Gastrocnemius medialis (tissue), 4 donors: ENCODE data around the gene KNDC1.

Experiments
- POLR2A ChIP-seq, 2 donors: fragments of 450-650 bp; IDR thresholded peaks; one replicate each; pipeline ENCODE4 v1.6.1; 2017; ENCODE audit warnings: antibody characterized with exemption in 2 of 2, mild to moderate bottlenecking in 2 of 2, moderate library complexity in 2 of 2
- TF ChIP-seq, protein P1 (sequence below), 5 experiments: fragments of 450-650 bp in 3 of 5; fragments of 200-600 bp in 2 of 5; sonication (generic) in 2 of 5; IDR thresholded peaks in 4 of 5; conservative IDR thresholded peaks in 1 of 5; 1 replicate in 4 of 5; 2 replicates in 1 of 5; pipeline ENCODE4 v1.5.1; 2016 to 2019; ENCODE audit warnings: antibody characterized with exemption in 5 of 5, mild to moderate bottlenecking in 3 of 5, moderate library complexity in 3 of 5

DNA sequence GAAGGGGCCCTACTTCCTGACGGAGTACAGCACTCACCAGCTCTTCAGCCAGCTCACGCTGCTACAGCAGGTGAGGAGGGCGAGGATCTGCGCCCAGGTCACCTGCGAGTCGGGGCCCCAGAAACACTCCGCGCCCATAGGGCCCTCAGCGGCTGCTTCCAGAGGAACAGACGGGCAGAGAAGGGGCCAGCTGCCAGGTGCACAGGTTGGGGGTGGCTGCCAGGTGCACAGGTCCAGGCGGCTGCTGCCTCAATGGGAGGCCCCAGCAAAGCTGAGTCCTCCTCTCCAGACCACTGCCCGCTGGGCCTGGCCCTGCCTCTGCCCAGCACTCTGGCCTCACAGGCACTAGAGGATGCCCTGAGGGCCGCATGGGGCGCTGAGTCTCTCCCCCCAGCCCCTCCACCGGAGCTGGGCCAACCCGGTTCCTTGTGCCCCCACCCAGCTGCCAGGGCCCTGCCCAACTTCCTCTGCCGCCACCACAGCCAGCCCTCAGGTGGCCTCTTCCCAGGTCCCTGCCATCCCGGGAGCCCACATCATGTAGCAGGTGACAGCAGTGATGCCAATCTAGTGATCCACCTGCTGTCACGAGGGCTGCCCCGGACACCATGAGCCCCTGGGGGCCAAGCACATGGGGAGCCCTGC, 53.0 kb downstream of the KNDC1 start:
- TF ChIP-seq, protein P1, sequence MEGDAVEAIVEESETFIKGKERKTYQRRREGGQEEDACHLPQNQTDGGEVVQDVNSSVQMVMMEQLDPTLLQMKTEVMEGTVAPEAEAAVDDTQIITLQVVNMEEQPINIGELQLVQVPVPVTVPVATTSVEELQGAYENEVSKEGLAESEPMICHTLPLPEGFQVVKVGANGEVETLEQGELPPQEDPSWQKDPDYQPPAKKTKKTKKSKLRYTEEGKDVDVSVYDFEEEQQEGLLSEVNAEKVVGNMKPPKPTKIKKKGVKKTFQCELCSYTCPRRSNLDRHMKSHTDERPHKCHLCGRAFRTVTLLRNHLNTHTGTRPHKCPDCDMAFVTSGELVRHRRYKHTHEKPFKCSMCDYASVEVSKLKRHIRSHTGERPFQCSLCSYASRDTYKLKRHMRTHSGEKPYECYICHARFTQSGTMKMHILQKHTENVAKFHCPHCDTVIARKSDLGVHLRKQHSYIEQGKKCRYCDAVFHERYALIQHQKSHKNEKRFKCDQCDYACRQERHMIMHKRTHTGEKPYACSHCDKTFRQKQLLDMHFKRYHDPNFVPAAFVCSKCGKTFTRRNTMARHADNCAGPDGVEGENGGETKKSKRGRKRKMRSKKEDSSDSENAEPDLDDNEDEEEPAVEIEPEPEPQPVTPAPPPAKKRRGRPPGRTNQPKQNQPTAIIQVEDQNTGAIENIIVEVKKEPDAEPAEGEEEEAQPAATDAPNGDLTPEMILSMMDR (IDR thresholded peaks at IDR 0.05 in 4 of 5, conservative IDR thresholded peaks at IDR 0.05 in 1 of 5) = no peak
- TF ChIP-seq POLR2A (IDR thresholded peaks at IDR 0.05) = no peak
